ENCODE measurements around the gene TLX1.

Gene TLX1

GRCh38 chr10:101118031-101118430 lies 13.1 kb upstream of the TLX1 start:
- Histone ChIP-seq H3K27ac (ENCODE audit: low read length) (no peak overlapping the region), H3K9ac (ENCODE audit: low read length) (no peak overlapping the region), H3K27me3 (ENCODE audit: low read depth, low read length) (no peaks in the 10 kb centered on the region), H2AFZ (ENCODE audit: low read depth, low read length) (no peak overlapping the region), H3K4me1 (ENCODE audit: low read length) (no peaks in the 10 kb centered on the region), H3K79me2 (ENCODE audit: low read length) (no peaks in the 10 kb centered on the region), H3K36me3 (replicated peaks; ENCODE audit: low read depth, low read length) (no peaks in the 10 kb centered on the region), H3K4me3 (ENCODE audit: low read length) (no peak overlapping the region), H3K4me2 (ENCODE audit: low read length) (no peak overlapping the region), H3K9me3 (ENCODE audit: insufficient read depth, low read length) (no peaks in the 10 kb centered on the region), H4K20me1 (ENCODE audit: insufficient read depth, low read length) (no peaks in the 10 kb centered on the region)
- TF ChIP-seq CTCF (IDR thresholded peaks at IDR 0.05; ENCODE audit: low read depth, low read length) (no peak), EZH2phosphoT487 (IDR thresholded peaks at IDR 0.05; ENCODE audit: low read depth) (no peak)

DNA sequence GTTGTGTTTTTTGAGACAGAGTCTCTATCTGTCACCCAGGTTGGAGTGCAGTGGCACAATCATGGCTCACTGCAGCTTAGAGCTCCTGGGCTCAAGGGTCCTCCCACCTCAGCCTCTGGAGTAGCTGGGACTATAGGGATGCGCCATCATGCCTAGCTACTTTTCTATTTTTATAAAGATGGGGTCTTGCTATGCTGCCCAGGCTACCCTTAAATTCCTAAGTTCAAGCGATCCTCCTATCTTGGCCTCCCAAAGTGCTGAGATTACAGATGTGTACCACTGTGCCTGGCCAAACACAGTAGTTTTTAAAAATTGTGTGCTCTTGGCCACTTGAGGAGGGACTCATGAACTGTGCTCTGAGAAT lies 10.6 kb upstream of the TLX1 start:
- no peak overlapping the region for H2AFZ ChIP-seq (ENCODE audit: low read depth, low read length)
- no peak overlapping the region for H3K27ac ChIP-seq (ENCODE audit: low read length)
- no peaks in the 10 kb centered on the region for H4K20me1 ChIP-seq (ENCODE audit: insufficient read depth, low read length)
- TF ChIP-seq CTCF (IDR thresholded peaks at IDR 0.05; ENCODE audit: low read depth, low read length) (no peak), EZH2phosphoT487 (IDR thresholded peaks at IDR 0.05; ENCODE audit: low read depth) (no peak)
- H3K9me3 ChIP-seq (ENCODE audit: insufficient read depth, low read length) = no peaks in the 10 kb centered on the region
- no peaks in the 10 kb centered on the region for H3K4me1 ChIP-seq (ENCODE audit: low read length)
- no peak overlapping the region for H3K4me3 ChIP-seq (ENCODE audit: low read length)
- no peaks in the 10 kb centered on the region for H3K27me3 ChIP-seq (ENCODE audit: low read depth, low read length)
- H3K4me2 ChIP-seq (ENCODE audit: low read length) = no peak overlapping the region
- H3K36me3 ChIP-seq (replicated peaks; ENCODE audit: low read depth, low read length) = no peaks in the 10 kb centered on the region
- H3K79me2 ChIP-seq (ENCODE audit: low read length) = no peaks in the 10 kb centered on the region
- no peak overlapping the region for H3K9ac ChIP-seq (ENCODE audit: low read length)

- no peak overlapping the region for H2AFZ ChIP-seq (ENCODE audit: low read depth, low read length)
- no peak overlapping the region for H3K9ac ChIP-seq (ENCODE audit: low read length)
- H3K79me2 ChIP-seq (ENCODE audit: low read length) = no peaks in the 10 kb centered on the region
- no peaks in the 10 kb centered on the region for H3K4me1 ChIP-seq (ENCODE audit: low read length)
- no peaks in the 10 kb centered on the region for H3K27me3 ChIP-seq (ENCODE audit: low read depth, low read length)
- TF ChIP-seq CTCF (IDR thresholded peaks at IDR 0.05; ENCODE audit: low read depth, low read length) (no peak), EZH2phosphoT487 (IDR thresholded peaks at IDR 0.05; ENCODE audit: low read depth) (no peak)
- no peak overlapping the region for H3K4me2 ChIP-seq (ENCODE audit: low read length)
- no peaks in the 10 kb centered on the region for H4K20me1 ChIP-seq (ENCODE audit: insufficient read depth, low read length)
- H3K9me3 ChIP-seq (ENCODE audit: insufficient read depth, low read length) = no peaks in the 10 kb centered on the region
- H3K4me3 ChIP-seq (ENCODE audit: low read length) = no peak overlapping the region
- H3K27ac ChIP-seq (ENCODE audit: low read length) = no peak overlapping the region
- H3K36me3 ChIP-seq (replicated peaks; ENCODE audit: low read depth, low read length) = no peaks in the 10 kb centered on the region
These were observed 10.0 kb upstream of the TLX1 start for GRCh38 chr10:101120884-101121653.

- H3K79me2 ChIP-seq (ENCODE audit: low read length) = no peaks in the 10 kb centered on the region
- TF ChIP-seq EZH2phosphoT487 (IDR thresholded peaks at IDR 0.05; ENCODE audit: low read depth) (no peak), CTCF (IDR thresholded peaks at IDR 0.05; ENCODE audit: low read depth, low read length) (no peak)
- H3K27ac ChIP-seq (ENCODE audit: low read length) = no peak overlapping the region
- no peak overlapping the region for H3K4me3 ChIP-seq (ENCODE audit: low read length)
- H3K4me1 ChIP-seq (ENCODE audit: low read length) = no peaks in the 10 kb centered on the region
- H3K4me2 ChIP-seq (ENCODE audit: low read length) = no peak overlapping the region
- no peaks in the 10 kb centered on the region for H3K27me3 ChIP-seq (ENCODE audit: low read depth, low read length)
- no peaks in the 10 kb centered on the region for H4K20me1 ChIP-seq (ENCODE audit: insufficient read depth, low read length)
- H3K9me3 ChIP-seq (ENCODE audit: insufficient read depth, low read length) = no peaks in the 10 kb centered on the region
- H2AFZ ChIP-seq (ENCODE audit: low read depth, low read length) = no peak overlapping the region
- no peak overlapping the region for H3K9ac ChIP-seq (ENCODE audit: low read length)
- H3K36me3 ChIP-seq (replicated peaks; ENCODE audit: low read depth, low read length) = no peaks in the 10 kb centered on the region
These were observed 9.5 kb upstream of the TLX1 start for GRCh38 chr10:101121654-101122031.

All from OCI-LY3 (cell line).